ENCODE results near the gene TANC2. TPM values are rescaled to one million over a fixed set of nuclear protein-coding genes. Genes with fewer than 3 reads are reported as not detected.

Gene TANC2
- polyA plus RNA-seq (2013, experiment 1 of 2) = 25.7 TPM
- 17.5 TPM for polyA plus RNA-seq (2013, experiment 2 of 2)

GRCh38 chr17:62965686-62966425 is at the start of gene TANC2:
TANC2 (plus strand) TSS chr17:62966235; CDS start chr17:63009560, 43,325 bp downstream.
- H3K27ac ChIP-seq (ENCODE audit: low read depth, low read length, severe bottlenecking) = peak within 1 kb of the TSS; percentile 55
- 1 to 6% methylated on average over 30 to 58 of the region's 81 CpGs for WGBS, 2 experiments (ENCODE audit: insufficient coverage in 2 of 2)
- no peaks in the 10 kb centered on the region for H3K36me3 ChIP-seq (ENCODE audit: control insufficient read depth, insufficient read depth, low read length)

GRCh38 chr17:62916684-62917571 is 49.1 kb upstream of the TANC2 start:
- Histone ChIP-seq H3K27ac (ENCODE audit: low read depth, low read length, severe bottlenecking) (peak overlapping the region; percentile 31), H3K36me3 (ENCODE audit: control insufficient read depth, insufficient read depth, low read length) (no peaks in the 10 kb centered on the region), H3K4me1 (ENCODE audit: control insufficient read depth, insufficient read depth, low read length, poor library complexity, severe bottlenecking) (peaks cover 11% of the 10 kb centered on the region), H3K4me3 (ENCODE audit: extremely low read depth, insufficient read depth, low read length, poor library complexity, severe bottlenecking) (no peak overlapping the region), H3K9me3 (ENCODE audit: control insufficient read depth, low read length) (no peaks in the 10 kb centered on the region)
- 64 to 88% methylated on average over 3 to 4 of the region's 9 CpGs for WGBS, 2 experiments (ENCODE audit: insufficient coverage in 2 of 2)

More at GRCh38 chr17:62965686-62966425, at the start of gene TANC2:
- H3K4me3 ChIP-seq (ENCODE audit: extremely low read depth, insufficient read depth, low read length, poor library complexity, severe bottlenecking) = peak within 1 kb of the TSS; percentile 82
- H3K9me3 ChIP-seq (ENCODE audit: control insufficient read depth, low read length) = no peaks in the 10 kb centered on the region
- peaks cover 15% of the 10 kb centered on the region for H3K4me1 ChIP-seq (ENCODE audit: control insufficient read depth, insufficient read depth, low read length, poor library complexity, severe bottlenecking)

- H3K36me3 ChIP-seq (ENCODE audit: control insufficient read depth, insufficient read depth, low read length) = no peaks in the 10 kb centered on the region
- no peak overlapping the region for H3K27ac ChIP-seq (ENCODE audit: low read depth, low read length, severe bottlenecking)
- WGBS, 2 experiments (ENCODE audit: insufficient coverage in 2 of 2) = 88% methylated on average over 1 of the region's 1 CpG; no CpG with 5 or more reads in 1 of the 2 experiments
- peaks cover 14% of the 10 kb centered on the region for H3K4me1 ChIP-seq (ENCODE audit: control insufficient read depth, insufficient read depth, low read length, poor library complexity, severe bottlenecking)
- H3K4me3 ChIP-seq (ENCODE audit: extremely low read depth, insufficient read depth, low read length, poor library complexity, severe bottlenecking) = no peak overlapping the region
- H3K9me3 ChIP-seq (ENCODE audit: control insufficient read depth, low read length) = no peaks in the 10 kb centered on the region
Observed at GRCh38 chr17:62919388-62919787, 46.6 kb upstream of the TANC2 start.

GRCh38 chr17:62920300-62920699 is 45.7 kb upstream of the TANC2 start:
- 80% methylated on average over 1 of the region's 1 CpG; no CpG with 5 or more reads in 1 of the 2 experiments for WGBS, 2 experiments (ENCODE audit: insufficient coverage in 2 of 2)
- Histone ChIP-seq H3K36me3 (ENCODE audit: control insufficient read depth, insufficient read depth, low read length) (no peaks in the 10 kb centered on the region), H3K4me3 (ENCODE audit: extremely low read depth, insufficient read depth, low read length, poor library complexity, severe bottlenecking) (no peak overlapping the region), H3K9me3 (ENCODE audit: control insufficient read depth, low read length) (no peaks in the 10 kb centered on the region), H3K4me1 (ENCODE audit: control insufficient read depth, insufficient read depth, low read length, poor library complexity, severe bottlenecking) (peaks cover 14% of the 10 kb centered on the region), H3K27ac (ENCODE audit: low read depth, low read length, severe bottlenecking) (no peak overlapping the region)

GRCh38 chr17:62921817-62922216 is 44.2 kb upstream of the TANC2 start:
- H3K36me3 ChIP-seq (ENCODE audit: control insufficient read depth, insufficient read depth, low read length) = no peaks in the 10 kb centered on the region
- H3K27ac ChIP-seq (ENCODE audit: low read depth, low read length, severe bottlenecking) = no peak overlapping the region
- peaks cover 13% of the 10 kb centered on the region for H3K4me1 ChIP-seq (ENCODE audit: control insufficient read depth, insufficient read depth, low read length, poor library complexity, severe bottlenecking)
- WGBS, 2 experiments (ENCODE audit: insufficient coverage in 2 of 2) = 96 to 98% methylated on average over 5 of the region's 8 CpGs
- H3K9me3 ChIP-seq (ENCODE audit: control insufficient read depth, low read length) = no peaks in the 10 kb centered on the region
- no peak overlapping the region for H3K4me3 ChIP-seq (ENCODE audit: extremely low read depth, insufficient read depth, low read length, poor library complexity, severe bottlenecking)

- WGBS, 2 experiments (ENCODE audit: insufficient coverage in 2 of 2) = 86 to 93% methylated on average over 7 of the region's 11 CpGs
Observed at GRCh38 chr17:62923258-62924150, 42.5 kb upstream of the TANC2 start.

DNA sequence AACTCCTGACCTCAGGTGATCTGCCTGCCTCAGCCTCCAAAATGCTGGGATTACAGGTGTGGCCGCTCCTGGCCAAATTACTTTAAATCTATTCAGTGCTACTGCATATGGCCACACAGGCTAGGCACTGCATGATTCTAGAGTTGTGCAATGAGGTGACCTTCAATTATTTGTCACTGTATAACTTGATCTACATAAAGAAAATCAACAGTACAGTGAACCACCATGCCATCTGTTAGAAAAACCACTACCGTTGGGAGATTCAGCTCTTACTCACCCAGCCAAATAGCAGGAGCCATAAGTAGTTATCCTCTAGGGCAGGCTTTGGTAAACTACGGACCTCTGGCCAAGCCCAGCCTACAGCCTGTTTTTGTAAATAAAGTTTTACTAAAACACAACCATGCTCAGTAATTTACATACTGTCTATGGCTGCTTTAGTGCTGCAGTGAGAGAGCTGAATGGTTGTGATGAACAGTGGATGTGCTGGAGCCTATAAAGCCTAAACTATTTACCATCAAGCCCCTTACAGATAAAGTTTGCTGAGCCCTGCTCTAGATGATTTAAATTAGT is 40.7 kb upstream of the TANC2 start:
- Histone ChIP-seq H3K36me3 (ENCODE audit: control insufficient read depth, insufficient read depth, low read length) (no peaks in the 10 kb centered on the region), H3K4me3 (ENCODE audit: extremely low read depth, insufficient read depth, low read length, poor library complexity, severe bottlenecking) (no peak overlapping the region), H3K9me3 (ENCODE audit: control insufficient read depth, low read length) (no peaks in the 10 kb centered on the region), H3K4me1 (ENCODE audit: control insufficient read depth, insufficient read depth, low read length, poor library complexity, severe bottlenecking) (peaks cover 2% of the 10 kb centered on the region), H3K27ac (ENCODE audit: low read depth, low read length, severe bottlenecking) (no peak overlapping the region)
- WGBS, 2 experiments (ENCODE audit: insufficient coverage in 2 of 2) = 94 to 100% methylated on average over 1 to 2 of the region's 3 CpGs

More at GRCh38 chr17:62923258-62924150, 42.5 kb upstream of the TANC2 start:
- peaks cover 2% of the 10 kb centered on the region for H3K4me1 ChIP-seq (ENCODE audit: control insufficient read depth, insufficient read depth, low read length, poor library complexity, severe bottlenecking)
- H3K27ac ChIP-seq (ENCODE audit: low read depth, low read length, severe bottlenecking) = no peak overlapping the region
- H3K36me3 ChIP-seq (ENCODE audit: control insufficient read depth, insufficient read depth, low read length) = no peaks in the 10 kb centered on the region
- H3K9me3 ChIP-seq (ENCODE audit: control insufficient read depth, low read length) = no peaks in the 10 kb centered on the region
- no peak overlapping the region for H3K4me3 ChIP-seq (ENCODE audit: extremely low read depth, insufficient read depth, low read length, poor library complexity, severe bottlenecking)

GRCh38 chr17:62927083-62927482 is 39.0 kb upstream of the TANC2 start:
- Histone ChIP-seq H3K9me3 (ENCODE audit: control insufficient read depth, low read length) (no peaks in the 10 kb centered on the region), H3K27ac (ENCODE audit: low read depth, low read length, severe bottlenecking) (no peak overlapping the region), H3K4me3 (ENCODE audit: extremely low read depth, insufficient read depth, low read length, poor library complexity, severe bottlenecking) (no peak overlapping the region), H3K36me3 (ENCODE audit: control insufficient read depth, insufficient read depth, low read length) (no peaks in the 10 kb centered on the region), H3K4me1 (ENCODE audit: control insufficient read depth, insufficient read depth, low read length, poor library complexity, severe bottlenecking) (peaks cover 2% of the 10 kb centered on the region)
- 89% methylated on average over 3 of the region's 6 CpGs; no CpG with 5 or more reads in 1 of the 2 experiments for WGBS, 2 experiments (ENCODE audit: insufficient coverage in 2 of 2)

- no peaks in the 10 kb centered on the region for H3K9me3 ChIP-seq (ENCODE audit: control insufficient read depth, low read length)
- WGBS, 2 experiments (ENCODE audit: insufficient coverage in 2 of 2) = 78 to 100% methylated on average over 1 to 2 of the region's 2 CpGs
- H3K36me3 ChIP-seq (ENCODE audit: control insufficient read depth, insufficient read depth, low read length) = no peaks in the 10 kb centered on the region
- no peak overlapping the region for H3K4me3 ChIP-seq (ENCODE audit: extremely low read depth, insufficient read depth, low read length, poor library complexity, severe bottlenecking)
- no peak overlapping the region for H3K27ac ChIP-seq (ENCODE audit: low read depth, low read length, severe bottlenecking)
- no peaks in the 10 kb centered on the region for H3K4me1 ChIP-seq (ENCODE audit: control insufficient read depth, insufficient read depth, low read length, poor library complexity, severe bottlenecking)
Observed at GRCh38 chr17:62929320-62929719, 36.7 kb upstream of the TANC2 start.

- 83% methylated on average over 1 of the region's 1 CpG; no CpG with 5 or more reads in 1 of the 2 experiments for WGBS, 2 experiments (ENCODE audit: insufficient coverage in 2 of 2)
- Histone ChIP-seq H3K36me3 (ENCODE audit: control insufficient read depth, insufficient read depth, low read length) (no peaks in the 10 kb centered on the region), H3K27ac (ENCODE audit: low read depth, low read length, severe bottlenecking) (no peak overlapping the region), H3K4me1 (ENCODE audit: control insufficient read depth, insufficient read depth, low read length, poor library complexity, severe bottlenecking) (no peaks in the 10 kb centered on the region), H3K4me3 (ENCODE audit: extremely low read depth, insufficient read depth, low read length, poor library complexity, severe bottlenecking) (no peak overlapping the region), H3K9me3 (ENCODE audit: control insufficient read depth, low read length) (no peaks in the 10 kb centered on the region)
Observed at GRCh38 chr17:62931101-62931500, 34.9 kb upstream of the TANC2 start.

Measured in mesodermal cell (in vitro differentiated cells).